ENCODE data around the gene KSR2.

DNA sequence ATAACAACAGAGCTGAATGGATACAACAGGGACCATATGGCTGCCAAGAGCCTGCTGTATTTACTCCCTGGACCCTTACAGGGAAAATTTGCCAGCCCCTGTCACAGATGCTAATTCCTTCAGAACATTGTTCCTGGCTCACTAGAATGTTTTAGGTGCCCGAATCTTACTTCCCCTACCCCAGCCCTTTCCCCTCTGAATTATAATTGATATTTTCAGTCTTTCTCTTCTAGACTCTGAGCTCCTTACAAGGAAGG, 235.3 kb downstream of the KSR2 start:
- TF ChIP-seq, protein P1, sequence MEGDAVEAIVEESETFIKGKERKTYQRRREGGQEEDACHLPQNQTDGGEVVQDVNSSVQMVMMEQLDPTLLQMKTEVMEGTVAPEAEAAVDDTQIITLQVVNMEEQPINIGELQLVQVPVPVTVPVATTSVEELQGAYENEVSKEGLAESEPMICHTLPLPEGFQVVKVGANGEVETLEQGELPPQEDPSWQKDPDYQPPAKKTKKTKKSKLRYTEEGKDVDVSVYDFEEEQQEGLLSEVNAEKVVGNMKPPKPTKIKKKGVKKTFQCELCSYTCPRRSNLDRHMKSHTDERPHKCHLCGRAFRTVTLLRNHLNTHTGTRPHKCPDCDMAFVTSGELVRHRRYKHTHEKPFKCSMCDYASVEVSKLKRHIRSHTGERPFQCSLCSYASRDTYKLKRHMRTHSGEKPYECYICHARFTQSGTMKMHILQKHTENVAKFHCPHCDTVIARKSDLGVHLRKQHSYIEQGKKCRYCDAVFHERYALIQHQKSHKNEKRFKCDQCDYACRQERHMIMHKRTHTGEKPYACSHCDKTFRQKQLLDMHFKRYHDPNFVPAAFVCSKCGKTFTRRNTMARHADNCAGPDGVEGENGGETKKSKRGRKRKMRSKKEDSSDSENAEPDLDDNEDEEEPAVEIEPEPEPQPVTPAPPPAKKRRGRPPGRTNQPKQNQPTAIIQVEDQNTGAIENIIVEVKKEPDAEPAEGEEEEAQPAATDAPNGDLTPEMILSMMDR (IDR thresholded peaks at IDR 0.05; ENCODE audit: low read length), result no peak
- no peak for TF ChIP-seq EZH2 (IDR thresholded peaks at IDR 0.05; ENCODE audit: borderline replicate concordance, low read length)
